PFSK-1 (cell line): Measurements from ENCODE around the gene NDOR1.

ENCODE experiments used
- FOXP2 ChIP-seq: optimal IDR thresholded peaks from 2 replicates; pipeline ENCODE3; 2011; ENCODE audit warnings: borderline replicate concordance, control low read depth, inconsistent platforms; ENCODE audit not compliant: insufficient read depth; ENCODE audit errors: extremely low read length, extremely low read depth
- POLR2AphosphoS5 ChIP-seq: IDR thresholded peaks from 2 replicates; pipeline ENCODE4 v1.6.1; 2012; ENCODE audit warnings: low read depth, mild to moderate bottlenecking, control low read depth, low read length, moderate library complexity
- TAF1 ChIP-seq: IDR thresholded peaks from 2 replicates; pipeline ENCODE4 v1.6.1; 2012; ENCODE audit warnings: low read length, control low read depth, borderline replicate concordance; ENCODE audit not compliant: insufficient read depth
- TF ChIP-seq, protein P1 (sequence below), 2 experiments: IDR thresholded peaks; 2 replicates each; pipeline versions ENCODE4 v1.6.1 to v1.8.0; 2011 to 2012; ENCODE audit warnings: low read depth in 2 of 2, low read length in 2 of 2, control low read depth in 1 of 2, inconsistent platforms in 1 of 2, mild to moderate bottlenecking in 1 of 2, moderate library complexity in 1 of 2; ENCODE audit not compliant: insufficient read depth in 1 of 2

DNA sequence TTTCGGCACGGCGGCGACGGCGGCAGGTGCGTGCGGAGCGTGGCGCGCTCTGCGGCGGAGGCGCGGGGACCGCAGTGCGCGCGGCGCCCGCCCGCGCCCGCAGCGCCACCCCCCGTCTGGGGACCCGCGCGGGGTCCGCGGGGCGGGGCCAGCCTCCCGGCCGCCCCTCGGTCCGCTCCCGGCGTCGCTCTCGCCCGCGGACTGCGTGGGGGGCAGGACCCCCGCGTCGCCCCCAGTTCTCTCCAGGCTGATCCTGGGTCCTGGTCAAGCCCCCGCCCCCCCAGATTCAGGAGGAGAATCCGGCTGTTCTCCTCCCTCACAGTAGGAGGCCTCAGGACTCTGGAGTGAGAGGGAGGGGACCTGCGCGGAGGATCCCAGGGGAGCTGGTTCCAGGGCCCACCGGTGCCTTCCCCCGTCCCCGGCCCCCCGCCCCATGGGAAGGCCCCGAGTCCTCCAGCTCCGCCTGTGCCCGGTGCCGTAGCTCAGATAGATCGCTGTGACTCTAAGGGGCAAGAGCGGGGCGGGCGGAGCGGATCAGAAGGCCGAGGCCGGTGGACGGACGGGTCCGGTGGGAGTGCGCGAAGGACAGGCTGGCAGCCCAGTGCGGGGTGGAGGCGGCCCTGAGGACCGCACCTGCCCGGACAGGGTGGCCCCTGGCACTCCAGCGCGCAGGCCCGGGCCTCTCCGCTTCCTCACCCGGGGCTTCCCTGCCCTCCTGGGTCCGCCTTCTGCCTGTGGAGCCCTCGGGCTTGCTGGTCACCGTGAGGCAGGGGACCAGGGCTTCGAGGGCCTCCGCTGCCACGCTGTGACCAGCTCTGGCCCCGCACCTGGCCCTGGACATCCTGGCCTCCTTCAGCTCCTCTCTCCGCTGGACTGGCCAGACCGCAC, 16.9 kb downstream of the NDOR1 start, which contains the start of gene RNF208:
- TF ChIP-seq POLR2AphosphoS5 (no peak), TAF1 (no peak), FOXP2 (no peak)
- TF ChIP-seq, protein P1, sequence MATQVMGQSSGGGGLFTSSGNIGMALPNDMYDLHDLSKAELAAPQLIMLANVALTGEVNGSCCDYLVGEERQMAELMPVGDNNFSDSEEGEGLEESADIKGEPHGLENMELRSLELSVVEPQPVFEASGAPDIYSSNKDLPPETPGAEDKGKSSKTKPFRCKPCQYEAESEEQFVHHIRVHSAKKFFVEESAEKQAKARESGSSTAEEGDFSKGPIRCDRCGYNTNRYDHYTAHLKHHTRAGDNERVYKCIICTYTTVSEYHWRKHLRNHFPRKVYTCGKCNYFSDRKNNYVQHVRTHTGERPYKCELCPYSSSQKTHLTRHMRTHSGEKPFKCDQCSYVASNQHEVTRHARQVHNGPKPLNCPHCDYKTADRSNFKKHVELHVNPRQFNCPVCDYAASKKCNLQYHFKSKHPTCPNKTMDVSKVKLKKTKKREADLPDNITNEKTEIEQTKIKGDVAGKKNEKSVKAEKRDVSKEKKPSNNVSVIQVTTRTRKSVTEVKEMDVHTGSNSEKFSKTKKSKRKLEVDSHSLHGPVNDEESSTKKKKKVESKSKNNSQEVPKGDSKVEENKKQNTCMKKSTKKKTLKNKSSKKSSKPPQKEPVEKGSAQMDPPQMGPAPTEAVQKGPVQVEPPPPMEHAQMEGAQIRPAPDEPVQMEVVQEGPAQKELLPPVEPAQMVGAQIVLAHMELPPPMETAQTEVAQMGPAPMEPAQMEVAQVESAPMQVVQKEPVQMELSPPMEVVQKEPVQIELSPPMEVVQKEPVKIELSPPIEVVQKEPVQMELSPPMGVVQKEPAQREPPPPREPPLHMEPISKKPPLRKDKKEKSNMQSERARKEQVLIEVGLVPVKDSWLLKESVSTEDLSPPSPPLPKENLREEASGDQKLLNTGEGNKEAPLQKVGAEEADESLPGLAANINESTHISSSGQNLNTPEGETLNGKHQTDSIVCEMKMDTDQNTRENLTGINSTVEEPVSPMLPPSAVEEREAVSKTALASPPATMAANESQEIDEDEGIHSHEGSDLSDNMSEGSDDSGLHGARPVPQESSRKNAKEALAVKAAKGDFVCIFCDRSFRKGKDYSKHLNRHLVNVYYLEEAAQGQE (IDR thresholded peaks at IDR 0.05; ENCODE audit: insufficient read depth in 1 of 2, low read depth in 2 of 2, low read length in 2 of 2): no peak
